Bronchial epithelial cell (primary cell): ENCODE data around the gene SLC19A3. TPM values are rescaled to one million over a fixed set of nuclear protein-coding genes. Genes with fewer than 3 reads are reported as not detected.
"Not testable (repeated sequence)": the region's sequence is repeated elsewhere in the genome, so short reads cannot be mapped to it uniquely, and the experiment has no call there.

ENCODE experiments used
- DNase-seq: peaks from one replicate; pipeline ENCODE4 v3.0.0-alpha.2; 2010; ENCODE audit warnings: low read depth
- FAIRE-seq: peaks from 2 replicates; lab custom pipeline; 2011; peaks lifted over from hg19 to GRCh38; lab: Jason Lieb, UNC
- H3K27me3 ChIP-seq: 2 replicates; pipeline ENCODE4 v1.5.1; 2011; ENCODE audit warnings: low read length; ENCODE audit not compliant: control insufficient read depth, insufficient read depth
- H3K36me3 ChIP-seq: 2 replicates; pipeline ENCODE4 v1.5.1; 2011; ENCODE audit warnings: low read length; ENCODE audit not compliant: control insufficient read depth, insufficient read depth
- H3K4me3 ChIP-seq: 2 replicates; pipeline ENCODE4 v1.5.1; 2011; ENCODE audit warnings: mild to moderate bottlenecking, low read depth, low read length, control low read depth
- total RNA-seq: library from RNA; depleted of rRNA; stranded (reverse); fragments of >200 nt; gene quantifications from 2 replicates; pipeline ENCODE4 v1.2.1, GENCODE V29; 2014
- TF ChIP-seq, protein P1 (sequence below): IDR thresholded peaks from 2 replicates; pipeline ENCODE4 v1.5.1; 2011; ENCODE audit warnings: mild to moderate bottlenecking, moderate library complexity, low read length, control low read depth, inconsistent platforms; ENCODE audit not compliant: insufficient read depth, severe bottlenecking

The SLC19A3 gene
- not detected in 2 replicates for total RNA-seq

DNA sequence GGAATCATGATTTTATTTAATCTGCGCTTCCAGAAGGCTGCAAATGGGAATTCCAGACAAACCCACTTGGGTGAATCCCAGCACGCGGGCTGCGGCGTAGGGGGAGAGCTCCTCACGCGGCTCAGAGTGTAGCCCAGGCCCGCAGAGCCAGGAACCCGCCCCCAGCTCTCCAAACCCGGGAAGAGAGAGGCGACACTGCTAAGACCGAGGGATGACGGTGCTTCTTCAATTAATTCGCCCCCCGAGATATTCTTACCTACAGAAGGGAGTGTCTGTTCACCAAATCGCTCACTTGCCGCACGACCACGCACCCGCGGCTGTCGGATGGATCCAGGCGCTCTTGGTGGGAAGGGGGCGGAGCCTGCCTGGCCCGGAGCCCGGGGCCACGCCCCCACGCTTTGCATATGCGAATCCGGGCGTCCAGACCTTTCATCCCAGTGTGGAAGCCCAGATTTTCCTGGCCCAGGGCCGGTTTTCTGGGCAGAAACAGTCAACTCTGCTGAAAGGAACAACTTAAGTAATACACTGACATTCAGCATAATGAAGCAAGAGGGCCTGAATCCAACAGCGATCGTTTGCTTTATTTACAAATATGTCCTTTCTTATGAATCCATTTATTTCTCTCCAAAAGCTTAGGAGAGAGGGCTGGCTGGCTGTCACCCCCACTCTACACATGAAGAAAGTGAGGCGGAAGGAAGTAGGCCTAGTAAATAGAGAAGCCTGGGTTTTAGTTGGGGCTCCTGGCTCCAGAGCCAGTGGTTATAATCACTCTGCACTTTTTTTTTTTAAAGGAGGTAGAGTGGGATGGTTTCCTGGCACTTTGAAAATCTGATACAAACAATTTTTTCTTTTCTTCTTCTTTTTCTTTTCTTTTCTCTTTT is at the start of gene SLC19A3:
Gene SLC19A3, minus strand, starts transcription at position 342 of the 881 bp plus-strand sequence. CDS start 15,710 bp downstream, outside the sequence.
- TF ChIP-seq, protein P1, sequence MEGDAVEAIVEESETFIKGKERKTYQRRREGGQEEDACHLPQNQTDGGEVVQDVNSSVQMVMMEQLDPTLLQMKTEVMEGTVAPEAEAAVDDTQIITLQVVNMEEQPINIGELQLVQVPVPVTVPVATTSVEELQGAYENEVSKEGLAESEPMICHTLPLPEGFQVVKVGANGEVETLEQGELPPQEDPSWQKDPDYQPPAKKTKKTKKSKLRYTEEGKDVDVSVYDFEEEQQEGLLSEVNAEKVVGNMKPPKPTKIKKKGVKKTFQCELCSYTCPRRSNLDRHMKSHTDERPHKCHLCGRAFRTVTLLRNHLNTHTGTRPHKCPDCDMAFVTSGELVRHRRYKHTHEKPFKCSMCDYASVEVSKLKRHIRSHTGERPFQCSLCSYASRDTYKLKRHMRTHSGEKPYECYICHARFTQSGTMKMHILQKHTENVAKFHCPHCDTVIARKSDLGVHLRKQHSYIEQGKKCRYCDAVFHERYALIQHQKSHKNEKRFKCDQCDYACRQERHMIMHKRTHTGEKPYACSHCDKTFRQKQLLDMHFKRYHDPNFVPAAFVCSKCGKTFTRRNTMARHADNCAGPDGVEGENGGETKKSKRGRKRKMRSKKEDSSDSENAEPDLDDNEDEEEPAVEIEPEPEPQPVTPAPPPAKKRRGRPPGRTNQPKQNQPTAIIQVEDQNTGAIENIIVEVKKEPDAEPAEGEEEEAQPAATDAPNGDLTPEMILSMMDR = no peak
- FAIRE-seq = no peak
- peak; percentile 69 for DNase-seq
- Histone ChIP-seq H3K36me3 (no peaks in the 10 kb centered on the region), H3K4me3 (peak within 1 kb of the TSS; percentile 25), H3K27me3 (no peaks in the 10 kb centered on the region)

DNA sequence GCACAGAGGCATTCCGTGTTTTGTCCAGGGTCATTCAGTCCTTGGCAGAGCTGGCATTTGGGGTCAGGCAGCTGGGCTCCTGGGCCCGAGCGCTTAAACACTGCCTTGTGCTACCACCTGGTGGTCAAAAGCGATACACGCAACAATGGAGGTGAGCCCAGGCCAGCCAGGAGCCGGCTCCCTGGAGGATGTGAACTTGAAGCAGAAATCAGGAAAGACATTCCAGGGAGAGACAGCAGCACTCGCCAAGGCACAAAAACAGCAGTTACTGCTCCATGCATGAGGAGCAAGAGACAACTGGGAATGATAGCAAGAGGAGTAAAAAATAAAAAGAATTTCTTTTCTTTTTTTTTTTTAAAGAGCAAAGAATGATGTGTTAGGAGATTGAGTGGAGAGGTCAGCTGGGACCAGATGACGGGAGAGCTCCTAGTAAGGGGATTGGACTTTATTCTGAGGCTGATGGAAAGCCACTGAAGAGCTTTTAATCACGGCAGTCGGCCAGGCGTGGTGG is 48.6 kb upstream of the SLC19A3 start:
- TF ChIP-seq, protein P1 = peak; percentile 85
- no peak for FAIRE-seq
- H3K27me3 ChIP-seq = no peaks in the 10 kb centered on the region
- no peak overlapping the region for H3K4me3 ChIP-seq
- no peaks in the 10 kb centered on the region for H3K36me3 ChIP-seq
- DNase-seq = peak; percentile 62

DNA sequence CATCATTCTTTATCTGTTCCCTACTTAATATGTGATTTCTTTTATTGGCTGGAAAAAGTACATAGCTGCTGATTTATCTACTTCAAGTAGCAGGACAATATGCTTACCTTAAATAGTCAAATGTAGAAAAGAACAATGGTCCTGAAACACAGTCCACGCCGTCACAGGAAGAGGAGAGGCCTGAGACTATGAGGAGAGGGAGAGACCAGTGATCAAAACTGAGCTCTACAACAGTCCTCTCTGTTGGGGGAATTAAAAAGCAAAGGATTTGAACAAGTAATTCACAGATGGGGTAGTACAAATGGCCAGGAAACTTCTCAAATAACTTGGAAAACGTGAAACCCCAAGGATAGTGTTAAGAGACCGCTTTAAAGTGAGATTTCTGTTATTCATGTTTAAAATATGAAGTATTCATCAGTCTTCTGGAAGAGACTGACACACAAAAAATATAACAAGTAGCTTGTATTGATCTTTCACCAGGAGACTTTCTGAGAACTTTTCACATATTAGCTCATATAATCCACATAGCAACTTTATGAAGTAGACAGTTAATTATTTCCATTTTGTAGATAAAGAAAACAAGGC is 48.1 kb upstream of the SLC19A3 start:
- no peaks in the 10 kb centered on the region for H3K36me3 ChIP-seq
- TF ChIP-seq, protein P1 = no peak
- no peak overlapping the region for H3K4me3 ChIP-seq
- H3K27me3 ChIP-seq = no peaks in the 10 kb centered on the region
- no peak for DNase-seq
- FAIRE-seq = no peak

DNA sequence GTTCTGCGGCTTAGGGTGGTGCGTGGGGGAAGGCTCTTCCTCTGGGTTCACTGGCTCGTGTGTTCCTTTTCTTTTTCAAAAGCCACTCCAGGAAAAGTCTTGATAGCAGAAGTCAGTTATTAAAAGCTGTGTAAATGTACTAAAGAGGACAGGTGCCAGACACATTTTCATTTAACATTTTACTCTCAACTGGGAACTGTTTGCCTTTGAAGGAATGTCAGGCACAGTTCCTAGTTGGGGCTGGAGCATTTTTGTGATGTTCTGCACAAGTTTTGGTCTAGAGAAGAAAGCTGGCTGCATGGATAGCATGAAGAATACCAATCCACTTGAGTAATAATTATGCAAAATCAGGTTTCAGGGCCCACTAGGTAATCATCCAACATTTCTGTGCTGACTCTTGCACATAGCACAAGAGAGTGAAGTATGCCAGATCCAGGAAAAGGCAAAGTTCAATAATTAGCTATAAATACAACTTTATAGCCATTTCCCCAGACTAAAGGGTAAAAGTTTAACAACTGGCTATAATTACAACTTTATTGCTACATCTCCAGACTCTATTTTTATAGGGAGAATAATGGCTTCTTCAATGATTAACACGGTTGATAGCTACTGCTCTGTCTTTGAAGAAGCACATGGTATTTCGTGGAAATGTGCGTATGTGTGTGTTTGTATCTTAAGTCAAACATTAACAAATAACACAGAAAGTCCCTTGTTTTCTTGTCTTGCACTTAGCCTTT is 44.1 kb upstream of the SLC19A3 start:
- DNase-seq (no peak), FAIRE-seq (peak; percentile 32)
- H3K27me3 ChIP-seq = no peaks in the 10 kb centered on the region
- H3K4me3 ChIP-seq = no peak overlapping the region
- no peaks in the 10 kb centered on the region for H3K36me3 ChIP-seq
- TF ChIP-seq, protein P1 = no peak

DNA sequence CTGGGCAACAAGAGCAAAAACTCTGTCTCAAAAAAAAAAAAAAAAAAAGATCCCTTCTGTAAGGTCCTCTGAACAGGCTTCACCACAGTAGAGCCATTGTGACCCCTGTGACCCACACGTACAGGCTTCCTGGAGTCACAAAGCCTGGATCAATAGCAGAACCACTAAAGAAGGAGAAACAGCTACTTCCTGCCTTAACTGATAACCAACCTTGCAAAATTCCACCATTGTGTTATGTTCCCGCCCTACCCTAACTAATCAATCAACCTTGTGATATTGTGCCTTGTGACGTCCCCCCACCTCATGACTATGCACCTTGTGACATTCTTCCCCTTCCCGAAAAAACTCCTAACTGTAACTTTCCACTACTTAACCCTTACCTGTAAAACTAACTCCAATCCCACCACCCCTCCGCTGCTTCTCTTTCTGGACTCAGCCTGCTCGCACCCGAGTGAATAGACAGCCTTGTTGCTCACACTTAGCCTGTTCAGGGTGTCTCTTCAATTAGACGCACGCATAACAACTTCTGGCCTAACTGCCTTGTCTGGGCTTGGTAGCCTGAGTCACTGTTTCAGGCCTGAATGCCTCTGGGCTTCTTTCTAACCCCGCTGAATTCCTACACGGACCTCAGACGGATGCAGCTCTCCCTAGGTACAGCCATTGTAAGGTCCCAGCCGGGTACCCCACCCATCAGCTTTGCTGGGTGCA is 41.7 kb upstream of the SLC19A3 start:
- TF ChIP-seq, protein P1 = no peak
- no peaks in the 10 kb centered on the region for H3K36me3 ChIP-seq
- FAIRE-seq = peak; percentile 36
- DNase-seq = peak; percentile 73
- no peak overlapping the region for H3K4me3 ChIP-seq
- no peaks in the 10 kb centered on the region for H3K27me3 ChIP-seq

DNA sequence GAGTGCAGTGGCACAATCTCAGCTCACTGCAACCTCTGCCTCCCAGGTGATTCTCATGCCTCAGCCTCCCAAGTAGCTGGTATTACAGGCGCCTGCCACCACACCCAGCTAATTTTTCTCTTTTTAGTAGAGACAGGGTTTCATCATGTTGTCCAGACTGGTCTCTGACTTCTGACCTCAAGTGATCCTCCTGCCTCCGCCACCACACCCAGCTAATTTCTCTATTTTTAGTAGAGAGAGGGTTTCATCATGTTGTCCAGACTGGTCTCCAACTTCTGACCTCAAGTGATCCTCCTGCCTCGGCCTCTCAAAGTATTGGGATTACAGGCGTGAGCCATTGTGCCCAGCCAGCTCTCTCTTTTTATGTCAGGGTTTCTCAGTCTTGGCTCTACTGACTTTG is 38.4 kb upstream of the SLC19A3 start:
- not testable (repeated sequence) for H3K4me3 ChIP-seq, DNase-seq, H3K36me3 ChIP-seq, H3K27me3 ChIP-seq, FAIRE-seq
